Measurements from ENCODE around the gene EFCAB12. TPM values are rescaled to one million over a fixed set of nuclear protein-coding genes. Genes with fewer than 3 reads are reported as not detected.
A peak's percentile ranks its signal among the peaks of the same experiment; 100 is the strongest.
"Not testable (repeated sequence)": the region's sequence is repeated elsewhere in the genome, so short reads cannot be mapped to it uniquely, and the experiment has no call there.

The EFCAB12 gene
- total RNA-seq, 1 experiment from 2014 or later = 0.54 TPM

DNA sequence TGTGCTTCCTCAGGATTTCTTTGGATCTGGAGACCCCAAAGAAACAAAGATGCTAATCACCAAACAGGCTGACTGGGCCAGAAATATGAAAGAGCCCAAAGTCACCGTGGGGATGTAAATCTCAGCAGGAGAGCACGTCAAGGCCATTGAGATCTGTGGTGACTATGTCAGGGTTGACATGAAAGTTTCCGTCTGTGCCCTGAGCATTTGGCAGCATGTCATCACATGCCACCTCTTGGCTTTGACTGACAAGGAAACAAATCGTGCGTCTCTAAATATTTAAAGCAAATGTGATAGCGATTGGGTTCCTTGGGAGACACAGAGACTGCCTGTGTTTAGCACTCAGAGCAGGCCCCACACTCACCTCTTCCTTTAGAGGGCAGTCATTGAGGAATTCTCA, 35.2 kb downstream of the EFCAB12 start:
- no TSS peak for BruUV-seq (replicated peaks)
- DNase-seq (ENCODE audit: low read depth, low spot score) (no peak), ATAC-seq (no peak)
- Histone ChIP-seq H3K27me3 (ENCODE audit: control insufficient read depth, insufficient read depth, low read length) (no peaks in the 10 kb centered on the region), H3K4me1 (ENCODE audit: control insufficient read depth, insufficient read depth, low read length) (peaks cover 23% of the 10 kb centered on the region), H3K4me3 (ENCODE audit: low read depth in 2 of 2, low read length in 2 of 2) (no peak overlapping the region), H3K27ac (ENCODE audit: low read length) (no peak overlapping the region), H3K36me3 (ENCODE audit: control insufficient read depth, insufficient read depth, low read length) (peaks cover 9% of the 10 kb centered on the region), H3K9me3 (ENCODE audit: control insufficient read depth, insufficient read depth, low read depth, low read length) (no peaks in the 10 kb centered on the region)
- in situ Hi-C loops (cut with HindIII; ENCODE audit: low pct_unique_long_range_greater_than_20kb, low sequenced_read_pairs) (no loop called here), intact Hi-C loops (cut with micrococcal nuclease; ENCODE audit: unreplicated experiment) (no loop called here)
- CTCF ChIA-PET = interaction anchor here (0.6 kb wide), 1 partner anchor 45 kb away, joined by 4 read pairs; no protein-coding TSS in a partner anchor
- POLR2A ChIA-PET = no interaction called here
- TF ChIP-seq POLR2AphosphoS5 (IDR thresholded peaks at IDR 0.05; ENCODE audit: low read depth, low read length) (no peak), REST (IDR thresholded peaks at IDR 0.05; ENCODE audit: insufficient read depth in 1 of 2, low read depth in 2 of 2, low read length in 1 of 2) (no peak)

GRCh38 chr3:129392106-129392887, 36.1 kb downstream of the EFCAB12 start:
- H3K9me3 ChIP-seq (ENCODE audit: control insufficient read depth, insufficient read depth, low read depth, low read length); CTCF ChIA-PET; in situ Hi-C loops (cut with HindIII; ENCODE audit: low pct_unique_long_range_greater_than_20kb, low sequenced_read_pairs); H3K36me3 ChIP-seq (ENCODE audit: control insufficient read depth, insufficient read depth, low read length); H3K4me3 ChIP-seq (ENCODE audit: low read depth in 2 of 2, low read length in 2 of 2); H3K27me3 ChIP-seq (ENCODE audit: control insufficient read depth, insufficient read depth, low read length); POLR2A ChIA-PET; ATAC-seq; BruUV-seq (replicated peaks); H3K27ac ChIP-seq (ENCODE audit: low read length); DNase-seq (ENCODE audit: low read depth, low spot score); intact Hi-C loops (cut with micrococcal nuclease; ENCODE audit: unreplicated experiment): not testable (repeated sequence)
- H3K4me1 ChIP-seq (ENCODE audit: control insufficient read depth, insufficient read depth, low read length) = peaks cover 14% of the 10 kb centered on the region

- DNase-seq (ENCODE audit: low read depth, low spot score); CTCF ChIA-PET; H3K27ac ChIP-seq (ENCODE audit: low read length); POLR2A ChIA-PET; in situ Hi-C loops (cut with HindIII; ENCODE audit: low pct_unique_long_range_greater_than_20kb, low sequenced_read_pairs); BruUV-seq (replicated peaks); H3K9me3 ChIP-seq (ENCODE audit: control insufficient read depth, insufficient read depth, low read depth, low read length); intact Hi-C loops (cut with micrococcal nuclease; ENCODE audit: unreplicated experiment); H3K27me3 ChIP-seq (ENCODE audit: control insufficient read depth, insufficient read depth, low read length); H3K4me3 ChIP-seq (ENCODE audit: low read depth in 2 of 2, low read length in 2 of 2); H3K36me3 ChIP-seq (ENCODE audit: control insufficient read depth, insufficient read depth, low read length); ATAC-seq: not testable (repeated sequence)
- H3K4me1 ChIP-seq (ENCODE audit: control insufficient read depth, insufficient read depth, low read length) = peaks cover 11% of the 10 kb centered on the region
Measured at GRCh38 chr3:129391583-129391982, 36.9 kb downstream of the EFCAB12 start.

- POLR2A ChIA-PET = no interaction called here
- in situ Hi-C loops (cut with HindIII; ENCODE audit: low pct_unique_long_range_greater_than_20kb, low sequenced_read_pairs) (no loop called here), intact Hi-C loops (cut with micrococcal nuclease; ENCODE audit: unreplicated experiment) (no loop called here)
- peaks cover 9% of the 10 kb centered on the region for H3K36me3 ChIP-seq (ENCODE audit: control insufficient read depth, insufficient read depth, low read length)
- no peak overlapping the region for H3K4me3 ChIP-seq (ENCODE audit: low read depth in 2 of 2, low read length in 2 of 2)
- H3K27ac ChIP-seq (ENCODE audit: low read length) = 0 out of 2 replicates have a peak overlapping the region, but pooled peaks have one; percentile 2
- H3K4me1 ChIP-seq (ENCODE audit: control insufficient read depth, insufficient read depth, low read length) = peaks cover 12% of the 10 kb centered on the region
- ATAC-seq (no peak), DNase-seq (ENCODE audit: low read depth, low spot score) (no peak)
- BruUV-seq (replicated peaks) = no TSS peak
- no peak for TF ChIP-seq TCF7L2 (IDR thresholded peaks at IDR 0.05; ENCODE audit: low read depth, low read length)
- no peak for TF ChIP-seq CTCF (IDR thresholded peaks at IDR 0.05)
- TF ChIP-seq SIN3A (IDR thresholded peaks at IDR 0.05; ENCODE audit: borderline replicate concordance, insufficient read depth, low read depth, low read length) = no peak
- no peak for TF ChIP-seq POLR2AphosphoS5 (IDR thresholded peaks at IDR 0.05; ENCODE audit: low read depth, low read length)
- TF ChIP-seq REST (IDR thresholded peaks at IDR 0.05; ENCODE audit: insufficient read depth in 1 of 2, low read depth in 2 of 2, low read length in 1 of 2) = no peak
- no peaks in the 10 kb centered on the region for H3K9me3 ChIP-seq (ENCODE audit: control insufficient read depth, insufficient read depth, low read depth, low read length)
- H3K27me3 ChIP-seq (ENCODE audit: control insufficient read depth, insufficient read depth, low read length) = no peaks in the 10 kb centered on the region
- CTCF ChIA-PET = no interaction called here
Measured at GRCh38 chr3:129389572-129389937, 38.9 kb downstream of the EFCAB12 start.

Measured in Panc1 (cell line).